SU-DHL-6 (cell line): Measurements from ENCODE around the gene KRTAP5-11.
"Not testable (repeated sequence)": the region's sequence is repeated elsewhere in the genome, so short reads cannot be mapped to it uniquely, and the experiment has no call there.

Source experiments
- EZH2phosphoT487 ChIP-seq: fragments of 200-600 bp; sonication (generic), shearing (Covaris generic); conservative IDR thresholded peaks from 2 replicates; pipeline ENCODE4 v1.6.1; 2018; ENCODE audit warnings: mild to moderate bottlenecking, antibody characterized with exemption, low read length, moderate library complexity, mixed read lengths
- TF ChIP-seq, protein P1 (sequence below): fragments of 200-600 bp; sonication (generic); IDR thresholded peaks from one replicate; pipeline ENCODE4 v1.5.1; 2017; ENCODE audit warnings: antibody characterized with exemption, mild to moderate bottlenecking, low read length, moderate library complexity; ENCODE audit not compliant: insufficient read depth, poor library complexity, severe bottlenecking

DNA sequence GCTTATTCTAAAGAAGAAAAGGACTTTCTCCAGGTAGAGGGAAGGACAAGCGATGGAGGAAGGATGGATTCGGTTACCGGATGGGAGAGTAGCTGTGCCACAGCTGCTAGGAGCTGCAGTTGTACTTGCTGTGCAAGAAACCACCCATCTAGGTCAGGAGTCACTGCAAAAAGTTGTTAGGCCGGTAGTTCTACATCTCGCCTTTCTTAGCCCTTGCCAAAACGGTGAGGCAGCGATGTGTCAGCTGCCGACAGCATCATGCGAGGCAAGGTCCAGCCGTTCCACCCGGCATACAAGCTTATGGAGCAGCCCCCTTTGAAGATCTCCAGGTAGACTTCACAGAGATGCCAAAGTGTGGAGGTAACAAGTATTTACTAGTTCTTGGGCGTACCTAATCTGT, 32.3 kb upstream of the KRTAP5-11 start:
- not testable (repeated sequence) for TF ChIP-seq EZH2phosphoT487
- TF ChIP-seq, protein P1, sequence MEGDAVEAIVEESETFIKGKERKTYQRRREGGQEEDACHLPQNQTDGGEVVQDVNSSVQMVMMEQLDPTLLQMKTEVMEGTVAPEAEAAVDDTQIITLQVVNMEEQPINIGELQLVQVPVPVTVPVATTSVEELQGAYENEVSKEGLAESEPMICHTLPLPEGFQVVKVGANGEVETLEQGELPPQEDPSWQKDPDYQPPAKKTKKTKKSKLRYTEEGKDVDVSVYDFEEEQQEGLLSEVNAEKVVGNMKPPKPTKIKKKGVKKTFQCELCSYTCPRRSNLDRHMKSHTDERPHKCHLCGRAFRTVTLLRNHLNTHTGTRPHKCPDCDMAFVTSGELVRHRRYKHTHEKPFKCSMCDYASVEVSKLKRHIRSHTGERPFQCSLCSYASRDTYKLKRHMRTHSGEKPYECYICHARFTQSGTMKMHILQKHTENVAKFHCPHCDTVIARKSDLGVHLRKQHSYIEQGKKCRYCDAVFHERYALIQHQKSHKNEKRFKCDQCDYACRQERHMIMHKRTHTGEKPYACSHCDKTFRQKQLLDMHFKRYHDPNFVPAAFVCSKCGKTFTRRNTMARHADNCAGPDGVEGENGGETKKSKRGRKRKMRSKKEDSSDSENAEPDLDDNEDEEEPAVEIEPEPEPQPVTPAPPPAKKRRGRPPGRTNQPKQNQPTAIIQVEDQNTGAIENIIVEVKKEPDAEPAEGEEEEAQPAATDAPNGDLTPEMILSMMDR = not testable (repeated sequence)
